Lower leg skin (tissue), 4 donors: ENCODE results near the gene CALN1. TPM values are rescaled to one million over a fixed set of nuclear protein-coding genes. Genes with fewer than 3 reads are reported as not detected.

Experiments used
- DNase-seq, 2 donors: peaks; one replicate each; pipeline ENCODE4 v3.0.0-alpha.2; 2019; ENCODE audit warnings: low spot score in 2 of 2
- H3K4me3 ChIP-seq: fragments of 200-600 bp; sonication (generic); 2 replicates; pipeline ENCODE4 v1.5.1; 2017; ENCODE audit warnings: mild to moderate bottlenecking, low read depth; ENCODE audit not compliant: poor library complexity, severe bottlenecking
- POLR2A ChIP-seq, 2 donors: fragments of 450-650 bp; IDR thresholded peaks; one replicate each; pipeline ENCODE4 v1.6.1; 2016 to 2017; ENCODE audit warnings: antibody characterized with exemption in 2 of 2, mild to moderate bottlenecking in 1 of 2, moderate library complexity in 1 of 2
- WGBS, 2 donors: methylation state at CpG; one replicate each; pipeline ENCODE4 v1.1.5; 2018; 5-methylcytosine and 5-hydroxymethylcytosine counted together
- intact Hi-C: fragments of 100-400 bp; cut with DNase I; formaldehyde crosslinking; loops from one replicate; pipeline ENCODE4 v1.15.0; 2023; ENCODE audit warnings: low total_unique reads
- total RNA-seq, 4 donors: library from RNA; depleted of rRNA; stranded (reverse); fragments of >200 nt; gene quantifications; one replicate each; pipeline ENCODE4 v1.1.0, GENCODE V29; 2016
- TF ChIP-seq, protein P1 (sequence below), 3 donors: fragments of 450-650 bp; IDR thresholded peaks; one replicate each; pipeline ENCODE4 v1.5.1; 2016; ENCODE audit warnings: antibody characterized with exemption in 3 of 3, mild to moderate bottlenecking in 3 of 3, moderate library complexity in 2 of 3

The CALN1 gene
- total RNA-seq, 4 donors from 2014 or later, result 2.3 to 11.2 (median 7.3) TPM

DNA sequence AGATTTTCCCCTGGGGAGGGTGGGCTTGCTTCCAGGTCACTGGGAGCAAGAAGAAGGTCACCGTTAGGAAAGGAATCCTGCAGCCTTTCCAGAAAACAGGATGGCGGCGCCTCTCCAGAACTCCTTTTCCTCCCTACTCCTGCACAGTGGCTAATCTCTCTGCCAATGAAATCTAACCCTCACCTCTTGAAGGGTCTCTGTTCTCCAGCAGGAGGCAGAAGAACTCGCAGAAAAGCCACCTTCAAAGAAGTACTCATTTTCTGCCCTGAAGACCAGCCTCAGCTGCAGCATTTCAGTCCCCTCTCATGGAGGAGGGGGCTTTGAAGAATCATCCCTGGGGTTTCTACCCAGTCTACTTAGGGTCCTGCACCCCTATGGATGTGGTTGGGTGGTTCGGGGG, 626.9 kb downstream of the CALN1 start:
- TF ChIP-seq, protein P1, sequence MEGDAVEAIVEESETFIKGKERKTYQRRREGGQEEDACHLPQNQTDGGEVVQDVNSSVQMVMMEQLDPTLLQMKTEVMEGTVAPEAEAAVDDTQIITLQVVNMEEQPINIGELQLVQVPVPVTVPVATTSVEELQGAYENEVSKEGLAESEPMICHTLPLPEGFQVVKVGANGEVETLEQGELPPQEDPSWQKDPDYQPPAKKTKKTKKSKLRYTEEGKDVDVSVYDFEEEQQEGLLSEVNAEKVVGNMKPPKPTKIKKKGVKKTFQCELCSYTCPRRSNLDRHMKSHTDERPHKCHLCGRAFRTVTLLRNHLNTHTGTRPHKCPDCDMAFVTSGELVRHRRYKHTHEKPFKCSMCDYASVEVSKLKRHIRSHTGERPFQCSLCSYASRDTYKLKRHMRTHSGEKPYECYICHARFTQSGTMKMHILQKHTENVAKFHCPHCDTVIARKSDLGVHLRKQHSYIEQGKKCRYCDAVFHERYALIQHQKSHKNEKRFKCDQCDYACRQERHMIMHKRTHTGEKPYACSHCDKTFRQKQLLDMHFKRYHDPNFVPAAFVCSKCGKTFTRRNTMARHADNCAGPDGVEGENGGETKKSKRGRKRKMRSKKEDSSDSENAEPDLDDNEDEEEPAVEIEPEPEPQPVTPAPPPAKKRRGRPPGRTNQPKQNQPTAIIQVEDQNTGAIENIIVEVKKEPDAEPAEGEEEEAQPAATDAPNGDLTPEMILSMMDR (IDR thresholded peaks at IDR 0.05), result no peak
- TF ChIP-seq POLR2A (IDR thresholded peaks at IDR 0.05), result no peak
- no peak overlapping the region for H3K4me3 ChIP-seq
- no peak for DNase-seq
- intact Hi-C loops, result no loop called here
- 79 to 82% methylated on average over 5 of the region's 5 CpGs for WGBS, 2 donors

DNA sequence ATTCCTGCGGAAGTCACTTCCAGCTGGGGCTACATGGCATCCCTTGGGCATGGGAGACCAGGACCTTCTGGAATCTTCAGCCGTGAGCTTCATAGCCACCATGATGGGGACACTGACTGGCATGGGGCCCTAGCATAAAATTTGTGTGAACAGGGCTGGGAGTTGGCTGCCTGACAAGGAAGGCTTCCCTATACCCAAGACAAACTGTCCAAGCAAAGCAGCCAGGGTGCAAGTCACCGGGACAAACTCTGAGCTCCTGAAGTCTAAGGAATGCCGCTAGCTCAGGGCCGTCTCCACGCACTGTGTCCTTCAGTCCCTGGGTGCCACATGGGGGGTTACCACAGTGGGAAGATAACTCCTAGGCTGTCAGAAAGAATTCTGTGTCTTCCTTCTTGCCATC, 627.4 kb downstream of the CALN1 start:
- 81 to 94% methylated on average over 6 of the region's 6 CpGs for WGBS, 2 donors
- H3K4me3 ChIP-seq, result no peak overlapping the region
- TF ChIP-seq POLR2A (IDR thresholded peaks at IDR 0.05), result no peak
- TF ChIP-seq, protein P1 (IDR thresholded peaks at IDR 0.05), result no peak
- intact Hi-C loops, result no loop called here
- DNase-seq, result no peak

- no peak for DNase-seq
- WGBS, 2 donors, result 44 to 45% methylated on average over 3 of the region's 3 CpGs
- TF ChIP-seq POLR2A (IDR thresholded peaks at IDR 0.05), result no peak
- TF ChIP-seq, protein P1 (IDR thresholded peaks at IDR 0.05), result no peak
- H3K4me3 ChIP-seq, result no peak overlapping the region
- intact Hi-C loops, result no loop called here
Measured at GRCh38 chr7:71784180-71784579, 628.0 kb downstream of the CALN1 start.

- H3K4me3 ChIP-seq, result no peak overlapping the region
- TF ChIP-seq, protein P1 (IDR thresholded peaks at IDR 0.05), result no peak
- TF ChIP-seq POLR2A (IDR thresholded peaks at IDR 0.05), result no peak
- 57 to 58% methylated on average over 3 of the region's 3 CpGs for WGBS, 2 donors
- no peak for DNase-seq
- intact Hi-C loops, result no loop called here
Measured at GRCh38 chr7:71783779-71784178, 628.4 kb downstream of the CALN1 start.

DNA sequence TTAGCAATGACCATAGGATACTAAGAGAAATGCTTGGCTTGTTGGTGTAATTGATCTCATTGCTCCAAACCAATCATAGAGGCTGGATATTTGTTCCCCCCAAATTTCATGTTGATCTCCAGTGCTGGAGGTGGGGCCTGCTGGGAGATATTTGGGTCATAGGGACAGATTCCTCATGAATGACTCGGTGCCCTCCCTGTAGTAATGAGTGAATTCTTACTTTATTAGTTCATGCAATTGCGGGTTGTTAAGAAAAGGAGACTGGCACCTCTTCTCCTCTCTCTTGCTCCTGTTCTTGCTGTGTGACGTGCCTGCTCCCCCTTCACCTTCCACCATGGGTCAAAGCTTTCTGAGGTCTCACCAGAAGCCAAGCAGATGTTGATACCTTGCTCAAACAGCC, 630.1 kb downstream of the CALN1 start:
- no peak for DNase-seq
- H3K4me3 ChIP-seq, result no peak overlapping the region
- intact Hi-C loops, result no loop called here
- TF ChIP-seq, protein P1 (IDR thresholded peaks at IDR 0.05), result no peak
- no peak for TF ChIP-seq POLR2A (IDR thresholded peaks at IDR 0.05)
- 77 to 85% methylated on average over 3 of the region's 3 CpGs for WGBS, 2 donors

- H3K4me3 ChIP-seq, result no peak overlapping the region
- intact Hi-C loops, result no loop called here
- TF ChIP-seq POLR2A (IDR thresholded peaks at IDR 0.05), result no peak
- TF ChIP-seq, protein P1 (IDR thresholded peaks at IDR 0.05), result no peak
- DNase-seq, result no peak
- WGBS, 2 donors, result 35 to 55% methylated on average over 7 of the region's 7 CpGs
Measured at GRCh38 chr7:71780282-71780681, 631.9 kb downstream of the CALN1 start.
